Measurements from ENCODE around the gene LMCD1.

The LMCD1 gene

GRCh38 chr3:8574040-8574669, 72.5 kb downstream of the LMCD1 start:
- no peaks in the 10 kb centered on the region for H3K9me2 ChIP-seq (replicated peaks; ENCODE audit: low read depth, low read length)
- H4K20me1 ChIP-seq (ENCODE audit: insufficient read depth, low read length, poor library complexity, severe bottlenecking): no peaks in the 10 kb centered on the region
- no peaks in the 10 kb centered on the region for H3K4me1 ChIP-seq (ENCODE audit: insufficient read depth, low read length, poor library complexity, severe bottlenecking)
- no peak overlapping the region for H3K9ac ChIP-seq (ENCODE audit: low read depth, low read length, poor library complexity, severe bottlenecking)
- no peaks in the 10 kb centered on the region for H3K36me3 ChIP-seq (ENCODE audit: insufficient read depth, low read length)
- no peaks in the 10 kb centered on the region for H3K27me3 ChIP-seq (ENCODE audit: insufficient read depth, low read length, poor library complexity, severe bottlenecking)
- no peak for TF ChIP-seq EZH2phosphoT487 (IDR thresholded peaks at IDR 0.05; ENCODE audit: borderline replicate concordance)
- no peak for TF ChIP-seq CTCF (conservative IDR thresholded peaks at IDR 0.05; ENCODE audit: low read length)
- H3K79me2 ChIP-seq (ENCODE audit: insufficient read depth, low read length): no peaks in the 10 kb centered on the region
- H3K9me3 ChIP-seq (ENCODE audit: insufficient read depth, low read depth, low read length): no peaks in the 10 kb centered on the region
- H3K4me2 ChIP-seq (ENCODE audit: low read depth, low read length, poor library complexity, severe bottlenecking): no peak overlapping the region
- no peak overlapping the region for H2AFZ ChIP-seq (ENCODE audit: low read length)
- H3K4me3 ChIP-seq (ENCODE audit: low read length, poor library complexity, severe bottlenecking): no peak overlapping the region
- no peaks in the 10 kb centered on the region for H3F3A ChIP-seq (ENCODE audit: low read depth)

- TF ChIP-seq EZH2phosphoT487 (IDR thresholded peaks at IDR 0.05; ENCODE audit: borderline replicate concordance): no peak
- TF ChIP-seq CTCF (conservative IDR thresholded peaks at IDR 0.05; ENCODE audit: low read length): no peak
- Histone ChIP-seq H3K9ac (ENCODE audit: low read depth, low read length, poor library complexity, severe bottlenecking) (no peak overlapping the region), H3K4me1 (ENCODE audit: insufficient read depth, low read length, poor library complexity, severe bottlenecking) (no peaks in the 10 kb centered on the region), H3F3A (ENCODE audit: low read depth) (no peaks in the 10 kb centered on the region), H3K79me2 (ENCODE audit: insufficient read depth, low read length) (no peaks in the 10 kb centered on the region), H3K36me3 (ENCODE audit: insufficient read depth, low read length) (no peaks in the 10 kb centered on the region), H3K9me2 (replicated peaks; ENCODE audit: low read depth, low read length) (no peaks in the 10 kb centered on the region), H3K27me3 (ENCODE audit: insufficient read depth, low read length, poor library complexity, severe bottlenecking) (no peaks in the 10 kb centered on the region), H2AFZ (ENCODE audit: low read length) (no peak overlapping the region), H3K4me2 (ENCODE audit: low read depth, low read length, poor library complexity, severe bottlenecking) (no peak overlapping the region), H4K20me1 (ENCODE audit: insufficient read depth, low read length, poor library complexity, severe bottlenecking) (no peaks in the 10 kb centered on the region), H3K4me3 (ENCODE audit: low read length, poor library complexity, severe bottlenecking) (no peak overlapping the region), H3K9me3 (ENCODE audit: insufficient read depth, low read depth, low read length) (no peaks in the 10 kb centered on the region)
These were observed 73.2 kb downstream of the LMCD1 start for GRCh38 chr3:8574670-8575322.

GRCh38 chr3:8575364-8576104, 73.9 kb downstream of the LMCD1 start:
- Histone ChIP-seq H3K9me2 (replicated peaks; ENCODE audit: low read depth, low read length) (no peaks in the 10 kb centered on the region), H4K20me1 (ENCODE audit: insufficient read depth, low read length, poor library complexity, severe bottlenecking) (no peaks in the 10 kb centered on the region), H3K4me3 (ENCODE audit: low read length, poor library complexity, severe bottlenecking) (no peak overlapping the region), H3K4me2 (ENCODE audit: low read depth, low read length, poor library complexity, severe bottlenecking) (no peak overlapping the region), H3K4me1 (ENCODE audit: insufficient read depth, low read length, poor library complexity, severe bottlenecking) (no peaks in the 10 kb centered on the region), H3K9ac (ENCODE audit: low read depth, low read length, poor library complexity, severe bottlenecking) (no peak overlapping the region), H2AFZ (ENCODE audit: low read length) (no peak overlapping the region), H3K36me3 (ENCODE audit: insufficient read depth, low read length) (no peaks in the 10 kb centered on the region), H3F3A (ENCODE audit: low read depth) (no peaks in the 10 kb centered on the region), H3K27me3 (ENCODE audit: insufficient read depth, low read length, poor library complexity, severe bottlenecking) (no peaks in the 10 kb centered on the region), H3K79me2 (ENCODE audit: insufficient read depth, low read length) (no peaks in the 10 kb centered on the region), H3K9me3 (ENCODE audit: insufficient read depth, low read depth, low read length) (no peaks in the 10 kb centered on the region)
- TF ChIP-seq CTCF (conservative IDR thresholded peaks at IDR 0.05; ENCODE audit: low read length) (no peak), EZH2phosphoT487 (IDR thresholded peaks at IDR 0.05; ENCODE audit: borderline replicate concordance) (no peak)

Measured in Loucy (cell line).